K562 (cell line): ENCODE measurements around the gene CDS2. TPM values are rescaled to one million over a fixed set of nuclear protein-coding genes. Genes with fewer than 3 reads are reported as not detected.

ENCODE experiments used
- BRF1 ChIP-seq: IDR thresholded peaks from 3 replicates; pipeline ENCODE4 v1.6.1; 2011; ENCODE audit warnings: borderline replicate concordance, mild to moderate bottlenecking; ENCODE audit not compliant: insufficient read length; ENCODE audit errors: extremely low read depth
- CSDE1 ChIP-seq, 2 experiments: fragments of 450-650 bp; IDR thresholded peaks; 2 replicates each; pipeline ENCODE4 v1.6.1; 2016; ENCODE audit warnings: mild to moderate bottlenecking in 1 of 2
- DIDO1 ChIP-seq: fragments of 450-650 bp; IDR thresholded peaks from 2 replicates; pipeline ENCODE4 v1.6.1; 2016; ENCODE audit warnings: low read depth, missing biosample characterization, missing genetic modification characterization
- FUS ChIP-seq: fragments of 200-400 bp; formaldehyde crosslinking; optimal IDR thresholded peaks from 2 replicates; pipeline ENCODE3; 2017; ENCODE audit warnings: low read depth, low read length
- GABPA ChIP-seq: fragments of 200-800 bp; sonication (Bioruptor generic); conservative IDR thresholded peaks from 2 replicates; pipeline ENCODE4 v1.6.1; 2016; ENCODE audit warnings: low read depth, missing genetic modification characterization, missing compliant biosample characterization
- GTF2A2 ChIP-seq: IDR thresholded peaks from 2 replicates; pipeline ENCODE4 v1.6.1; 2016; ENCODE audit warnings: mild to moderate bottlenecking, missing genetic modification characterization, missing compliant biosample characterization
- HDAC6 ChIP-seq: IDR thresholded peaks from 2 replicates; pipeline ENCODE4 v1.6.1; 2012; ENCODE audit warnings: low read depth, mild to moderate bottlenecking, control low read depth, inconsistent platforms, low read length, moderate library complexity
- HSF4 ChIP-seq: fragments of 250-450 bp; sonication (Bioruptor Pico); IDR thresholded peaks from 2 replicates; pipeline ENCODE4 v2.1.2; 2022; ENCODE audit warnings: mild to moderate bottlenecking, moderate library complexity, borderline replicate concordance
- JUN ChIP-seq, 2 experiments: sonication (generic) in 1 of 2; formaldehyde crosslinking in 1 of 2; IDR thresholded peaks; 2 replicates each; pipeline versions ENCODE4 v1.6.1 to v1.8.0; 2012 to 2022; ENCODE audit warnings: borderline replicate concordance in 2 of 2, mild to moderate bottlenecking in 2 of 2, improper control_type of control experiment in 1 of 2, low read depth in 1 of 2, low read length in 1 of 2, missing genetic modification reagents in 1 of 2
- KAT8 ChIP-seq: fragments of 450-650 bp; IDR thresholded peaks from 2 replicates; pipeline ENCODE4 v1.6.1; 2016; ENCODE audit warnings: low read depth, mild to moderate bottlenecking
- MAFG ChIP-seq: fragments of 450-650 bp; conservative IDR thresholded peaks from 2 replicates; pipeline ENCODE4 v1.6.1; 2016; ENCODE audit warnings: missing genetic modification characterization, missing compliant biosample characterization
- MITF ChIP-seq: IDR thresholded peaks from 2 replicates; pipeline ENCODE4 v1.6.1; 2014; ENCODE audit warnings: antibody characterized with exemption
- MYC ChIP-seq, 2 experiments: fragments of 250-450 bp in 1 of 2; sonication (Bioruptor Pico) in 1 of 2; IDR thresholded peaks; 2 replicates each; pipeline versions ENCODE4 v1.5.1 to v1.6.1; 2012 to 2021; ENCODE audit warnings: low read depth in 2 of 2, borderline replicate concordance in 1 of 2, improper control_type of control experiment in 1 of 2, low read length in 1 of 2, mild to moderate bottlenecking in 1 of 2, moderate library complexity in 1 of 2
- NR3C1 ChIP-seq: sonication (generic); formaldehyde crosslinking; IDR thresholded peaks from 2 replicates; pipeline ENCODE4 v1.8.1; 2022; ENCODE audit warnings: missing genetic modification reagents
- PHB2 ChIP-seq: fragments of 450-650 bp; IDR thresholded peaks from 2 replicates; pipeline ENCODE4 v1.6.1; 2017; ENCODE audit warnings: low read depth
- RBM39 ChIP-seq: fragments of 200-400 bp; formaldehyde crosslinking; optimal IDR thresholded peaks from 2 replicates; pipeline ENCODE3; 2018; ENCODE audit warnings: low read depth, low read length
- RHOXF2B ChIP-seq: fragments of 250-450 bp; sonication (Bioruptor Pico); conservative IDR thresholded peaks from 2 replicates; pipeline ENCODE4 v1.5.1; 2021
- TCF7 ChIP-seq: sonication (generic); IDR thresholded peaks from 2 replicates; pipeline ENCODE4 v1.6.1; 2016; ENCODE audit warnings: antibody characterized with exemption, borderline replicate concordance
- ZNF239 ChIP-seq: fragments of 250-450 bp; sonication (Bioruptor Pico); IDR thresholded peaks from 2 replicates; pipeline ENCODE4 v1.4.0; 2020; ENCODE audit warnings: mild to moderate bottlenecking
- ZNF668 ChIP-seq: fragments of 250-450 bp; sonication (Bioruptor Pico); IDR thresholded peaks from 2 replicates; pipeline ENCODE4 v1.8.0; 2022; ENCODE audit warnings: mild to moderate bottlenecking, inconsistent platforms
- ZNF76 ChIP-seq: fragments of 250-450 bp; sonication (Bioruptor Pico); IDR thresholded peaks from 2 replicates; pipeline ENCODE4 v1.4.0; 2020; ENCODE audit warnings: mild to moderate bottlenecking, moderate library complexity, borderline replicate concordance
- ZNF780A ChIP-seq: fragments of 250-450 bp; sonication (Bioruptor Pico); IDR thresholded peaks from 2 replicates; pipeline ENCODE4 v1.5.0; 2021; ENCODE audit warnings: mild to moderate bottlenecking
- polyA plus RNA-seq, 8 experiments: library from polyadenylated mRNA; depleted of rRNA in 4 of 8; stranded (reverse) in 5 of 8; unstranded in 3 of 8; fragments of >200 nt; fragmentation: Nextera tagmentation in 2 of 8; fragmentation: Illumina TruSeq in 1 of 8; extraction: Ambion mirVana in 2 of 8; extraction: Trizol in 1 of 8; gene quantifications; 2 replicates each; pipeline versions ENCODE4 v1.2.1 to v1.2.3, GENCODE V29; 2011 to 2014; ENCODE audit warnings: inconsistent platforms in 1 of 8, missing spikeins in 1 of 8
- total RNA-seq, 7 experiments: library from RNA; depleted of rRNA in 6 of 7; stranded (reverse); fragments of >200 nt in 6 of 7; fragmentation: Illumina TruSeq in 2 of 7; extraction: Trizol in 2 of 7; gene quantifications; 2 replicates each; pipeline versions ENCODE4 v1.2.1 to v1.2.3, GENCODE V29; 2011 to 2021; ENCODE audit warnings: low replicate concordance in 1 of 7
- TF ChIP-seq, protein P1 (sequence below): fragments of 200-800 bp; sonication (Bioruptor generic); IDR thresholded peaks from 2 replicates; pipeline ENCODE4 v1.6.1; 2017; ENCODE audit warnings: missing genetic modification characterization, missing compliant biosample characterization
- TF ChIP-seq, protein P2 (sequence below), 3 experiments: fragments of 200-800 bp in 1 of 3; sonication (Bioruptor generic) in 1 of 3; sonication (generic) in 1 of 3; formaldehyde crosslinking in 1 of 3; IDR thresholded peaks; 2 replicates each; pipeline versions ENCODE4 v1.6.1 to v1.8.0; 2016 to 2022; ENCODE audit warnings: mild to moderate bottlenecking in 2 of 3, missing compliant biosample characterization in 2 of 3, missing genetic modification characterization in 2 of 3, missing genetic modification reagents in 1 of 3
- TF ChIP-seq, protein P3 (sequence below), 2 experiments: fragments of 450-650 bp in 1 of 2; sonication (generic) in 1 of 2; formaldehyde crosslinking in 1 of 2; IDR thresholded peaks in 1 of 2; conservative IDR thresholded peaks in 1 of 2; 2 replicates each; pipeline versions ENCODE4 v1.6.1 to v1.8.1; 2016 to 2023; ENCODE audit warnings: mild to moderate bottlenecking in 2 of 2, moderate library complexity in 2 of 2, inconsistent platforms in 1 of 2, missing genetic modification reagents in 1 of 2

CDS2 gene
- total and polyA plus RNA-seq, 9 of the 15 experiments (the other 6 are each of a cell fraction or from before 2014, with no cell fraction given) = 6.4 to 46.4 (median 12.2) TPM

- TF ChIP-seq MITF = no peak
- no peak for TF ChIP-seq GABPA
- TF ChIP-seq ZNF239 (CRISPR knock-in tag) = no peak
- TF ChIP-seq NR3C1 (CRISPR knock-in tag) = peak; percentile 99; the same call in 1 of the 2 replicates
- no peak for TF ChIP-seq ZNF76
- TF ChIP-seq PHB2 = no peak
- no peak for TF ChIP-seq FUS
- TF ChIP-seq CSDE1 (IDR thresholded peaks at IDR 0.05) = no peak
- no peak for TF ChIP-seq DIDO1 (tag)
- no peak for TF ChIP-seq TCF7
- TF ChIP-seq HSF4 (CRISPR knock-in tag) = no peak
- TF ChIP-seq RBM39 = no peak
- no peak for TF ChIP-seq ZNF780A (CRISPR knock-in tag)
- TF ChIP-seq BRF1 = no peak
- TF ChIP-seq HDAC6 = no peak
- no peak for TF ChIP-seq GTF2A2 (tag)
- no peak for TF ChIP-seq KAT8
- TF ChIP-seq MAFG (tag) = no peak
- TF ChIP-seq, protein P1, sequence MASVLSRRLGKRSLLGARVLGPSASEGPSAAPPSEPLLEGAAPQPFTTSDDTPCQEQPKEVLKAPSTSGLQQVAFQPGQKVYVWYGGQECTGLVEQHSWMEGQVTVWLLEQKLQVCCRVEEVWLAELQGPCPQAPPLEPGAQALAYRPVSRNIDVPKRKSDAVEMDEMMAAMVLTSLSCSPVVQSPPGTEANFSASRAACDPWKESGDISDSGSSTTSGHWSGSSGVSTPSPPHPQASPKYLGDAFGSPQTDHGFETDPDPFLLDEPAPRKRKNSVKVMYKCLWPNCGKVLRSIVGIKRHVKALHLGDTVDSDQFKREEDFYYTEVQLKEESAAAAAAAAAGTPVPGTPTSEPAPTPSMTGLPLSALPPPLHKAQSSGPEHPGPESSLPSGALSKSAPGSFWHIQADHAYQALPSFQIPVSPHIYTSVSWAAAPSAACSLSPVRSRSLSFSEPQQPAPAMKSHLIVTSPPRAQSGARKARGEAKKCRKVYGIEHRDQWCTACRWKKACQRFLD (CRISPR knock-in tag) = no peak
- TF ChIP-seq, protein P2, sequence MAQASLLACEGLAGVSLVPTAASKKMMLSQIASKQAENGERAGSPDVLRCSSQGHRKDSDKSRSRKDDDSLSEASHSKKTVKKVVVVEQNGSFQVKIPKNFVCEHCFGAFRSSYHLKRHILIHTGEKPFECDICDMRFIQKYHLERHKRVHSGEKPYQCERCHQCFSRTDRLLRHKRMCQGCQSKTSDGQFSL (CRISPR knock-in tag; IDR thresholded peaks at IDR 0.05) = no peak
- TF ChIP-seq, protein P2 (tag; IDR thresholded peaks at IDR 0.05) = no peak
- no peak for TF ChIP-seq MYC (IDR thresholded peaks at IDR 0.05; ENCODE audit: low read depth, low read length)
- no peak for TF ChIP-seq MYC (CRISPR knock-in tag; IDR thresholded peaks at IDR 0.05; ENCODE audit: borderline replicate concordance, low read depth)
- no peak for TF ChIP-seq JUN (IDR thresholded peaks at IDR 0.05; ENCODE audit: borderline replicate concordance, low read depth, low read length)
- TF ChIP-seq JUN (CRISPR knock-in tag; IDR thresholded peaks at IDR 0.05; ENCODE audit: borderline replicate concordance) = 0 out of 2 replicates have a peak, but pooled peaks have one; percentile 58
- TF ChIP-seq, protein P3, sequence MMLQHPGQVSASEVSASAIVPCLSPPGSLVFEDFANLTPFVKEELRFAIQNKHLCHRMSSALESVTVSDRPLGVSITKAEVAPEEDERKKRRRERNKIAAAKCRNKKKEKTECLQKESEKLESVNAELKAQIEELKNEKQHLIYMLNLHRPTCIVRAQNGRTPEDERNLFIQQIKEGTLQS (IDR thresholded peaks at IDR 0.05) = peak; percentile 23; the same call in 1 of the 2 replicates
- TF ChIP-seq, protein P3 (CRISPR knock-in tag; conservative IDR thresholded peaks at IDR 0.05) = no peak
- TF ChIP-seq ZNF668 (CRISPR knock-in tag) = no peak
- TF ChIP-seq RHOXF2B (CRISPR knock-in tag) = no peak
Observed at GRCh38 chr20:5119143-5119434, 7.7 kb upstream of the CDS2 start (continued).
